AG04450 (cell line): ENCODE measurements around the gene PHF20. TPM values are rescaled to one million over a fixed set of nuclear protein-coding genes. Genes with fewer than 3 reads are reported as not detected.

Experiments used
- CTCF ChIA-PET: fragments of 300-600, 350-600 bp; formaldehyde crosslinking; extraction: SDS; loops from one replicate; lab custom pipeline; 2022; ENCODE audit warnings: antibody characterized with exemption, inconsistent platforms; lab: Charles Lee
- POLR2A ChIA-PET: fragments of 350-600 bp; formaldehyde crosslinking; extraction: SDS; loops from one replicate; lab custom pipeline; 2021; ENCODE audit warnings: antibody characterized with exemption, inconsistent platforms; lab: Yijun Ruan, JAX
- DNase-seq: peaks from one replicate; pipeline ENCODE4 v3.0.0-alpha.2; 2011; ENCODE audit warnings: low read depth, low spot score
- H3K27ac ChIP-seq: one replicate; pipeline ENCODE4 v1.5.1; 2012; ENCODE audit warnings: low read depth, low read length, control low read depth
- H3K27me3 ChIP-seq: one replicate; pipeline ENCODE4 v1.6.0; 2012; ENCODE audit warnings: low read length; ENCODE audit not compliant: control insufficient read depth, insufficient read depth
- H3K4me3 ChIP-seq: 2 replicates; pipeline ENCODE4 v1.5.1; 2011; ENCODE audit warnings: mild to moderate bottlenecking, low read depth, low read length, control low read depth
- H3K9me3 ChIP-seq: 2 replicates; pipeline ENCODE4 v1.5.1; 2012; ENCODE audit warnings: low read length; ENCODE audit not compliant: control insufficient read depth, insufficient read depth
- CTCF ChIP-seq: IDR thresholded peaks from 2 replicates; pipeline ENCODE4 v1.5.1; 2011; ENCODE audit warnings: low read depth, low read length, control low read depth, inconsistent platforms
- polyA plus RNA-seq: library from polyadenylated mRNA; depleted of rRNA; stranded (reverse); fragments of >200 nt; gene quantifications from 2 replicates; pipeline ENCODE4 v1.2.3, GENCODE V29; 2011

PHF20 gene
- polyA plus RNA-seq, 1 experiment, result 30.6 TPM

DNA sequence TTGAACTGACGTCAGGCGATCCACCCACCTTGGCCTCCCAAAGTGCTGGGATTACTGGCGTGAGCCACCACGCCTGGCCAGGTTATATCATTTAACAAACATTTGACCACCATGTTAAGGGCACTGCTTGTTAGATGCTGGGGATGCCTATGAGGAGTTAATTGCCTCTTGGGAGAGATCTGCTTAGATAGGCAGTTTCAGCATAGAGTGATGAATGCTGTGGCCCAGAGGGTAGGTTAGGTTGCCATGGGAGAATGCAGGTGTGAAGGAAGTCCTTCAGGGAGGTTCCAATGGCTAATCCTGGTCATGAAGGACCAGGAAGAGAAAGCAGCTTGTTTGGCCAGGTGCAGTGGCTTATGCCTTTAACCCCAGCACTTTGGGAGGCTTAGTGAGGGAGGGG lies 17.0 kb downstream of the PHF20 start:
- ChIA-PET CTCF (no interaction called here), POLR2A (no interaction called here)
- H3K27ac ChIP-seq, result no peak overlapping the region
- no peak for TF ChIP-seq CTCF
- no peaks in the 10 kb centered on the region for H3K9me3 ChIP-seq
- no peak for DNase-seq
- no peak overlapping the region for H3K4me3 ChIP-seq
- no peaks in the 10 kb centered on the region for H3K27me3 ChIP-seq

GRCh38 chr20:35791097-35791496 lies 19.3 kb downstream of the PHF20 start:
- no peak overlapping the region for H3K27ac ChIP-seq
- H3K9me3 ChIP-seq, result no peaks in the 10 kb centered on the region
- H3K4me3 ChIP-seq, result no peak overlapping the region
- ChIA-PET POLR2A (interaction anchor here (0.7 to 1.4 kb wide), 4 partner anchors 19 to 93 kb away, joined by 3 to 11 read pairs (median 6); partner anchors contain the start of genes PHF20 and RBM39), CTCF (interaction anchor here (1.0 kb wide), 1 partner anchor 163 kb away, joined by 4 read pairs; the partner anchor contains the start of gene SCAND1)
- DNase-seq, result no peak
- TF ChIP-seq CTCF, result no peak
- no peaks in the 10 kb centered on the region for H3K27me3 ChIP-seq

DNA sequence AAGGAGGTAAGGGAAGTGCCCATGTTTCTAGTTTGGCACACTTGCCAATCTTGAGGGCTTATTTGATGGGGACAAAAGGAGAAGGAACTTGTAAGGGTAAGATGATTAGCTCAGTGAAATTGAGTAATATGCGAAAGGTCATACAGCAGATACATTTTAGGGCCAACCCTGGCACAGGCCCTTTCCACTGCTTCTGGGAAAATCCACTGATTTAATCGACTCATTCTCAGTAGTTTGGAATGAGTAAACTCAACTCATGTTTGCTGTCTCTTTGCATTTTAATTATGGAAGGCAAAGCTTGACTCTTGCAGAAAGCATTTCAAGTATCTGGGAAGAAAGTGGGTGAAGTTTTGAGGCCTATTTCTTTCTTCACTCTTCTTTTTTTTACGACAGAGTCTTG lies 20.0 kb downstream of the PHF20 start:
- DNase-seq, result peak; percentile 65
- TF ChIP-seq CTCF, result no peak
- no peak overlapping the region; the same call in 1 of the 2 replicates for H3K4me3 ChIP-seq
- CTCF ChIA-PET, result interaction anchor here (1.0 kb wide), 1 partner anchor 162 kb away, joined by 4 read pairs; the partner anchor contains the start of gene SCAND1
- no peaks in the 10 kb centered on the region for H3K9me3 ChIP-seq
- H3K27ac ChIP-seq, result peak overlapping the region; percentile 94
- no peaks in the 10 kb centered on the region for H3K27me3 ChIP-seq
- POLR2A ChIA-PET, result interaction anchor here (0.7 to 1.4 kb wide), 4 partner anchors 20 to 92 kb away, joined by 3 to 11 read pairs (median 6); partner anchors contain the start of genes PHF20 and RBM39

DNA sequence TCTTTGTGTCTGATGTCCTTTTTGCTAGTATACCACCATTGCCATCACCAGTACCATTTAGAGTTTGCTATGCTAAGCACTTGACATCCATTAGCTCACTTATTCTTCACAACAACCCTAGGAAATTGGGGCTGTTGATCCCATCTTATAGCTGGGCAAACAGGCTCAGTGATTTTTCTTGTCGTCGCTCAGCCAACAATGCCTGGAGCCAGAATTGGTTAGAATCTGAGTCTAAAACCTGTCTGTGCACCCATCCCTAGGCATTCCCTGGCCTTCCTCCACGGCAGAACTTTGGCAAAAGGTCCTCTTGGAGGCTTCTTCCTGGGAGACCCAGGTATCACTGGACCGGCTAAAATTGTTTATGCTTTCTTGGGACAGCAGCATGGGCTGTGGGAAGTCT lies 20.9 kb downstream of the PHF20 start:
- POLR2A ChIA-PET, result interaction anchor here (0.6 to 0.9 kb wide), 4 partner anchors 20 to 1589 kb away, joined by 3 to 4 read pairs (median 4); partner anchors contain the start of gene RBM39
- no peak overlapping the region for H3K27ac ChIP-seq
- no peak for TF ChIP-seq CTCF
- no peak overlapping the region for H3K4me3 ChIP-seq
- no peaks in the 10 kb centered on the region for H3K27me3 ChIP-seq
- CTCF ChIA-PET, result no interaction called here
- DNase-seq, result no peak
- H3K9me3 ChIP-seq, result no peaks in the 10 kb centered on the region

DNA sequence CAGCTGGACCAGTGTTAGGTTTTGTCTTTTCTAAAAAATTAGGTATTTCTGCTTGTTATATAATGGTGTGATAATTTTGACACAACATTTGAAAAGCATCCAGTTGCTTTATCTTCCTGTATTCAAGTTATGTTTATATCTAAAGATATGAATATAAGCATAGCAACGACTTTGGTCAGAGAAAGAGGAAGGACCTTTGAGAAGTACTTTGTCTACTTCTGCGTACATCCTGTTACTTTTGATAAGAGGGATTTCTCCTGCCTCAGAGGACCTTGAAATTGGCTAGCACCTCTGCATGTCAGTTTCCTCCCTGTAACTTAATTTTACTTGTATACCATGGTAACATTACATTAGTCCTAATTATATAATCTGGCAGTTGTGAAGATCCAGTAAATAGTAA lies 24.8 kb downstream of the PHF20 start:
- Histone ChIP-seq H3K4me3 (no peak overlapping the region), H3K27me3 (no peaks in the 10 kb centered on the region), H3K27ac (no peak overlapping the region), H3K9me3 (no peaks in the 10 kb centered on the region)
- TF ChIP-seq CTCF, result no peak
- ChIA-PET POLR2A (no interaction called here), CTCF (interaction anchor here (1.3 kb wide), 1 partner anchor 55 kb away, joined by 5 read pairs; the partner anchor contains the start of gene RBM39)
- no peak for DNase-seq
